Left ventricle myocardium inferior (tissue), 1 donor: ENCODE measurements around the gene SORCS2. TPM values are rescaled to one million over a fixed set of nuclear protein-coding genes. Genes with fewer than 3 reads are reported as not detected.
A peak's percentile ranks its signal among the peaks of the same experiment; 100 is the strongest.

Experiments
- DNase-seq: peaks from one replicate; pipeline ENCODE4 v3.0.0-alpha.2; 2020
- H3K27ac ChIP-seq: fragments of 200-600 bp; replicated peaks from 2 replicates; pipeline ENCODE4 v1.8.0; 2021
- H3K27me3 ChIP-seq: fragments of 200-600 bp; 2 replicates; pipeline ENCODE4 v1.8.0; 2021; ENCODE audit warnings: low read depth
- H3K36me3 ChIP-seq: fragments of 200-600 bp; 2 replicates; pipeline ENCODE4 v1.8.0; 2021
- H3K4me1 ChIP-seq: fragments of 200-600 bp; 2 replicates; pipeline ENCODE4 v1.8.0; 2021
- H3K4me3 ChIP-seq: fragments of 200-600 bp; 2 replicates; pipeline ENCODE4 v1.8.0; 2021; ENCODE audit warnings: mild to moderate bottlenecking, moderate library complexity
- H3K9me3 ChIP-seq: fragments of 200-600 bp; replicated peaks from 2 replicates; pipeline ENCODE4 v1.8.0; 2021
- CTCF ChIP-seq: fragments of 200-600 bp; IDR thresholded peaks from 2 replicates; pipeline ENCODE4 v1.8.0; 2021; ENCODE audit warnings: antibody characterized with exemption, mild to moderate bottlenecking, borderline replicate concordance
- intact Hi-C: fragments of 100-400 bp; cut with micrococcal nuclease; formaldehyde crosslinking; loops from one replicate; pipeline ENCODE4 v1.11.0; 2022
- total RNA-seq: library from RNA; stranded (reverse); fragmentation: NEBNext Ultra II Directional; extraction: Animal tissue kit (Norgen Biotek cat#: 25700); gene quantifications from one replicate; pipeline ENCODE4 v1.2.1, GENCODE V29; 2021
- donor health status: DM: no; HTN: yes; CAD: no; lungs with severe emphysema.

The SORCS2 gene
- total RNA-seq, 1 donor from 2014 or later = 1.2 TPM

- peaks cover 14% of the 10 kb centered on the region for H3K36me3 ChIP-seq
- H3K4me3 ChIP-seq = peak overlapping the region; percentile 42
- intact Hi-C loops = no loop called here
- no peak for TF ChIP-seq CTCF
- H3K27me3 ChIP-seq = no peaks in the 10 kb centered on the region
- H3K9me3 ChIP-seq = no peaks in the 10 kb centered on the region
- H3K4me1 ChIP-seq = peaks cover 29% of the 10 kb centered on the region
- no peak for DNase-seq
- no peak overlapping the region for H3K27ac ChIP-seq
These were observed 585.7 kb downstream of the SORCS2 start for GRCh38 chr4:7777871-7778509.

DNA sequence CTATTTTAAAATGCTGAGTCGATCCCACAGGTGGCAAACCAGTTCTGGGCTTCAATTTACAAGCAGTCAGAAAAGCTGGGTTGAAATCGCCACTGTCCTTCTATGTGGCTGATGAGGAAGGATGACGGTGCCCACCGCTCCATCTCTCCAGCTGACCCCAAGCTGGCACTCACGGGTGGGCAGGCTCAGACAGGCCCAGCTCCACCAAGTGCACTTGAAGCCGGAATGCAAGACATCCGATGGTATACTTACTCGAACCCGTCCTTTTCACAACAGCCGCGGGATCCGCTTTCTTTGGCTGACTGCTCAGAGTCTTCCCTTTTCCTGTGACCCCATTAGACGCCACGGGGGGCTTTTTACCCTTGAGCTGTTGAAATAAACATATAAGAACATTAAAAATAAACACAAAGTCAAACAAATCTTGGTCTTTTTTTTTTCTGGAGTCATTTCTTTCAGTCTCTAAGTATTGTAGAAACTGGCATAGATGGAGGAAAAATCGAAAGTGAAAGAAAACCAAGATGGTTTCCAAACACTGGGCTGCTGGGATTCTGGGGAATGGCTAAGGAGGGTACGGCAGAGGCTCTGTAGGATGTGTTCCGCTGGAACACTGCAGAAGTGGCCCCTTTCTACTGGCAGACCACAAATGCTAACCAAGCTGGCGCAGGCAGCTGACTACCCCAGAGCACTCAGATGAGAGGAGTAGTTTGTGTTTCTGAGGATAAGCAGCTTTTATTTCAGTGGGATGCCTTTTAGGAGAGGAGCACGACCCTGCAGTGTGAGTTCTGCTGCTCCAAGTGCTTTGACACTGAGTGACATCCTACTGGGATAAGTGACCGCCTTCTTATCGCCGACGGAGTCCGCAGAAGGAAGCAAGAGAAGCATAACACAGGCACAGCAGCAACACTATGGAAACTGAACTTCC lies 586.4 kb downstream of the SORCS2 start:
- no peaks in the 10 kb centered on the region for H3K9me3 ChIP-seq
- intact Hi-C loops = no loop called here
- H3K27me3 ChIP-seq = no peaks in the 10 kb centered on the region
- DNase-seq = no peak
- peak overlapping the region; percentile 36 for H3K27ac ChIP-seq
- H3K4me1 ChIP-seq = peaks cover 37% of the 10 kb centered on the region
- peak overlapping the region; percentile 42 for H3K4me3 ChIP-seq
- H3K36me3 ChIP-seq = peaks cover 13% of the 10 kb centered on the region
- no peak for TF ChIP-seq CTCF

- Histone ChIP-seq H3K36me3 (peaks cover 7% of the 10 kb centered on the region), H3K4me1 (peaks cover 41% of the 10 kb centered on the region), H3K27me3 (no peaks in the 10 kb centered on the region), H3K9me3 (no peaks in the 10 kb centered on the region), H3K27ac (peak overlapping the region; percentile 36), H3K4me3 (peak overlapping the region; percentile 42)
- TF ChIP-seq CTCF = no peak
- no peak for DNase-seq
- intact Hi-C loops = no loop called here
These were observed 587.1 kb downstream of the SORCS2 start for GRCh38 chr4:7779432-7779768.

DNA sequence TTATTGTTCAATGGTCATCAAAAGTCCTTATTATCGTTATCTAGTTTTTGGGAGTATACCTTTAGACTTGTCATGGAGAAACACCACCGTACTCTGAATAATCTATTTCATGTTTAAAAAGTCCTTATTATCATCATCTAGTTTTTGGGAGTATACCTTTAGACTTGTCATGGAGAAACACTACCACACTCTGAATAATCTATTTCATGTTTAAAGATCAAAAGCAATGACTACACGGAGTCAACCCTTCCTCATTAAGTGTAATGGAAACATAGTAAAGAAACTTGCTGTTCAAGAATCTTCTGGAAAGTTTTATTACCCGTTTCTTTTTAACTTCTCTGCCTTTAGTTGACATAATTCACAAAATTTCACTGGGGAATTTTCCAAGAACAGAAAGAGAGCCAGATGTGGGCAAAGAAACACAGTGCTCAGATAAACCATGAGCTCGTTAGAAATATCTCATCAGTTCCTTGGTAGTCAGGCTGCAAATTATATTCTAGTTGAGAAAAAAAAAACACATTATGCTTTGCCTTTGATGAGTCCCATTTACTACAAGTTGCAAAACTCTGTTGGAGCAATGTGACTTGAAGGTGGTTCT lies 588.5 kb downstream of the SORCS2 start:
- intact Hi-C loops = no loop called here
- Histone ChIP-seq H3K4me1 (peaks cover 43% of the 10 kb centered on the region), H3K4me3 (peak overlapping the region; percentile 8), H3K27ac (peak overlapping the region; percentile 76), H3K36me3 (peaks cover 8% of the 10 kb centered on the region), H3K27me3 (no peaks in the 10 kb centered on the region), H3K9me3 (no peaks in the 10 kb centered on the region)
- no peak for TF ChIP-seq CTCF
- DNase-seq = no peak

DNA sequence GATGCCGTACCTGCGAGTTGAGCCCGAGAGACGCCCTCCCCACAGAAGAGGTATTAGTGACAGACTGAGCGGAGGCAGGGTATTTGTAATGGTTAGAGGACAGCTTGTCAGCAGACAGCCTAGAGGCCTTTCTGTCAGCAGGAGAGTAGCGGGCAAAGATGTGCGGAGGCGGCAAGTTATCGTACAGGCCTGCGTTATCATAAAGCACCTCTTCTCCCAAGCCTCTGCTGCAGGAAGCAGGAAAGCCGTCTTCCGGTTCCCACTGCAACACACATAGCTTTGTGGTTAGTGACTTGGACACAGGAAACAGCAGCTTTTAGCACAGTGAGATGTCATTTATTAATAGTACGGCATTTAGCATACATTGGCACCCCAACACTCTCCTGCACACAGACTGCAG lies 589.0 kb downstream of the SORCS2 start:
- Histone ChIP-seq H3K27ac (peak overlapping the region; percentile 76), H3K36me3 (peaks cover 12% of the 10 kb centered on the region), H3K27me3 (no peaks in the 10 kb centered on the region), H3K9me3 (no peaks in the 10 kb centered on the region), H3K4me3 (peak overlapping the region; percentile 8), H3K4me1 (peaks cover 43% of the 10 kb centered on the region)
- no peak for DNase-seq
- intact Hi-C loops = no loop called here
- TF ChIP-seq CTCF = no peak
